KOPT-K1 (cell line): ENCODE results near the gene KLHDC8A.

Experiments used
- H3K27ac ChIP-seq: fragments of 200-600 bp; sonication (generic); 2 replicates; pipeline ENCODE4 v1.5.1; 2016; ENCODE audit warnings: antibody characterized with exemption, mild to moderate bottlenecking, low read depth, low read length; ENCODE audit not compliant: poor library complexity, severe bottlenecking
- H3K36me3 ChIP-seq: fragments of 200-600 bp; sonication (generic); 2 replicates; pipeline ENCODE4 v1.5.1; 2017; ENCODE audit warnings: antibody characterized with exemption, mild to moderate bottlenecking, low read length, moderate library complexity; ENCODE audit not compliant: insufficient read depth
- H3K9me3 ChIP-seq: fragments of 200-600 bp; sonication (generic); 2 replicates; pipeline ENCODE4 v1.5.1; 2017; ENCODE audit warnings: antibody characterized with exemption, low read length, mild to moderate bottlenecking; ENCODE audit not compliant: insufficient read depth, poor library complexity, severe bottlenecking

Gene KLHDC8A

DNA sequence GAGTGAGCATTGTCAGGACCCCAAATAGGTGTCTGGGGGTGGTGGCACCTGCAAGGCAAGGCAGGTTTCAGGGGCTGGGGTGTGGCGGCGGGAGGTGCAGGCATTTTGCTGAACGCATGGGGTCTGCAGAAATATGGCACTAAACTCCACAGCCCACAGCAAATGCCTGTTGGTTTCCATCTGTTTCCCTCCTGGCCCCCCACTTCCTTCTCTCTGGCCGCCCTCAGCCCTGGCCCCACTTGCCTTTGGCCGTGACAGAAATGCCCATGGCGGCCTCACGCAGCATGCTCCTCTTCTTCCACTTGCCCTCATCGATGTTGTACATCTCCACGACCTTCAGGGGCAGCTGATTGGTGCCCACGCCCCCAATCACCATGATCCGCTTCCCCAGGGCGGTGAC is 13.7 kb downstream of the KLHDC8A start:
- no peak overlapping the region for H3K27ac ChIP-seq
- H3K9me3 ChIP-seq: no peaks in the 10 kb centered on the region
- no peaks in the 10 kb centered on the region for H3K36me3 ChIP-seq

DNA sequence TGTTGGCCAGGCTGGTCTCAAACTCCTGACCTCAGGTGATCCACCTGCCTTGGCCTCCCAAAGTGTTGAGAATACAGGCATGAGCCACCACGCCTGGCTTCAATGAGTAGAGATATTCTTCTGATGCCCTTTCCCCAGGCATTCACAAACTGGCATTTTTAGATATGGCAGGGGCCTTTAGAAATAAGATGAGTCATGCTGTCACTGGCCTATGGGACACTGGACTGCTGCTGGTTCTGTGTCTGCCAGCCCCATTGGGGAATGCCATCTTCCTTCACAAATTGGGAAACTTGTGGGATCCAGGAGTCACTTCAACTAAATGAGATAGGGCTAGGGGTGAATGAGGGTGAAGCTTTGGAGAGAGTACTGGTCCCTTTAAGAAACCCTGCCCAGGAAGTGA is 16.0 kb downstream of the KLHDC8A start:
- H3K36me3 ChIP-seq: no peaks in the 10 kb centered on the region
- H3K27ac ChIP-seq: no peak overlapping the region
- no peaks in the 10 kb centered on the region for H3K9me3 ChIP-seq

DNA sequence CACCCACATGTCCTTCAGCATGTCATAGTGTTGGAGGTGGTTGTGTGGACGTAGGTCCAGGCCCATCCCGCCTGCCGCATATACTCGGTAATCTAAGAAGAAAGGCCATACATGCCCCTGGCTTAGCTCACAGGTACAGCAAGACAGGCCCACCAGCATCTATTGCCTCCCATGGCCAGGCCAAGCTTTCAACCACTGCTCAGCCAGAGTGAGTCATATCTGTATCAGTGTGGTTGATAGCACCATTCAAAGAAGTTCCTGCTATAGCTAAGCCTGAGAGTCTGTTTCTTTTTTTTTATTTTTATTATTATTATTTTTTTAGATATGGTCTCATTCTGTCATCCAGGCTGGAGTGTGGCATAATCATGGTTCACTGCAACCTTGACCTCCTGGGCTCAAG is 17.0 kb downstream of the KLHDC8A start:
- Histone ChIP-seq H3K9me3 (no peaks in the 10 kb centered on the region), H3K27ac (no peak overlapping the region), H3K36me3 (no peaks in the 10 kb centered on the region)

DNA sequence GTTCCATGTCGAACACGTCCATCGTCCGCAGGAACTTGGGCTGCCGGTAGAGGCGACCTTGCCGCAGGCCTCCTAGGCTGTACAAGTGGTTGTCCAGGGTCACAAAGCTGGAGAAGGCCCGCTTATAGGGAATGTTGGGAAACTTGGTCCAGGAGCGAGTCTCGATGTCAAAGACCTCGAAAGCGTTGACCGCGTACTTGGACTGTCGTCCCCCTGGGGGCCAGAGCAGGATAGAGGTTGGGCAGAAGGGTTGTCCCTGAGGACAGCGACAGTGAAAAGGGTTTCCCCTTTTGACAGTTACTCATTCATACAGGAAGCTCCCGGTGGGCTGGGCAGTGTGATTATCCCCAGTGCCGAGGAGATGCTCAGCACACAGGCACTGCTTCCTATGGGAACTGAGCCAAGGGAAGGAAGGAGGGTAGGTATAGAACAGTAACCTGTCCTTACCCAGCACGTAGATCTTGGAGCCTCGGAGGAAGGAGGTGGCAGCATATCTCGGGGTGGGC is 17.5 kb downstream of the KLHDC8A start:
- Histone ChIP-seq H3K27ac (no peak overlapping the region), H3K9me3 (no peaks in the 10 kb centered on the region), H3K36me3 (no peaks in the 10 kb centered on the region)

DNA sequence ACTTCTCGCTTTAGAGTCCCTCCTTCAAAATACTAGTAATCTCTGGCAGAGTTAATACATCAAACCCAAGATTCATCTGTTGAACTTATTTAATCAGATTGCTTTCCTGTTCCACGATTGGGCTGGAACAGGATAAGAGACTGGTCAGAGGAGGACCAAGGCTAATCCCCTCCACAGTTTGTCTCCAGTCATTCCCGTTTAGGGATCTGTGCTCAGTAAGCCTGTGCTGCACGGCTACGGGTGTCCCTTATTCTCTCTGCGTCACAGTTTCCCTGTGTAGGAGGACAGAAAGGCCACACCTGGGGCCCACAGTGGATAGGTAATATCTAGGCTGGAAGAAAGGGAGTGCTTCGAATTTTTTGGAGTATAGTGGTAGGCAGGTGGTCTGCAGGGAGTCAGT is 18.7 kb downstream of the KLHDC8A start:
- Histone ChIP-seq H3K27ac (no peak overlapping the region), H3K36me3 (no peaks in the 10 kb centered on the region), H3K9me3 (no peaks in the 10 kb centered on the region)

DNA sequence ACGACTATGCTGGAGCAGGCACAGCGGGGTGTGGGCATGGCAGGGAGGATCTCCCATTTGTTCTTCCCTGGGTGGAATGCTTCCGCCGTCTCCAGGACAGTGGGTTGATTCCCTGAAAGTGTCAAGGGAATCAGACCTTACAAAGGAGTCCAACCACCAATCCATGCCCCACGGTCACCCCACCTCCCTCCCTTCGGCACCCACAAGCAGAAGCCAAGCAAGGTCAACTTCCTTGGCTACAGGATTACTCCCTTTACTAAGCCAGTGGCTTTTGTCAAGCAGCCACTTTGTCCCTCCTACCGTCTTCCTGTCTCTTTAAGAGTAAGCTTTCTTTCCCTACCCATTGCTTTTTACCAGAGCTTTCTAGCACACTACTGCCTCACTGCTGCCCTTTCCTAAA is 19.2 kb downstream of the KLHDC8A start:
- no peaks in the 10 kb centered on the region for H3K9me3 ChIP-seq
- H3K36me3 ChIP-seq: no peaks in the 10 kb centered on the region
- H3K27ac ChIP-seq: no peak overlapping the region

DNA sequence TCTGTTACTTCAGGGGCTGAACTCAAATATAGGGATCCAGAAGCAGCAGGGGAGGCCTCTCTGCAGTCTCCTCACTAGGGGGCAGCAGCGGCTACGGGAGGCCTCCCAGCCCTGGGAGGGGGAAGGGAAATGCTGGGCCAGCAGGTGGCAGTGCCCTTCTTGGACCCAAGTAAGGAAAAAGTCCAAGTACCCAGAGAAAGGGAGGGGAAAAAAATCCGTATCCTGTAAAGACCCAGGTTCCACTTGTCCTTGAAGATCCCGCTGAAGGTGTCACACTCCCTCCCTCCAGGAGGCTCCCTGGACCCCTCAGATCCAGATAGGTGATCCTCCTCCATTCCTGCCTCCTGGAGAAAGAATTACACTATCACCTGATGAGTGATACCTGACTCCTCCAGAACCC is 21.0 kb downstream of the KLHDC8A start:
- H3K27ac ChIP-seq: no peak overlapping the region
- H3K36me3 ChIP-seq: no peaks in the 10 kb centered on the region
- no peaks in the 10 kb centered on the region for H3K9me3 ChIP-seq

DNA sequence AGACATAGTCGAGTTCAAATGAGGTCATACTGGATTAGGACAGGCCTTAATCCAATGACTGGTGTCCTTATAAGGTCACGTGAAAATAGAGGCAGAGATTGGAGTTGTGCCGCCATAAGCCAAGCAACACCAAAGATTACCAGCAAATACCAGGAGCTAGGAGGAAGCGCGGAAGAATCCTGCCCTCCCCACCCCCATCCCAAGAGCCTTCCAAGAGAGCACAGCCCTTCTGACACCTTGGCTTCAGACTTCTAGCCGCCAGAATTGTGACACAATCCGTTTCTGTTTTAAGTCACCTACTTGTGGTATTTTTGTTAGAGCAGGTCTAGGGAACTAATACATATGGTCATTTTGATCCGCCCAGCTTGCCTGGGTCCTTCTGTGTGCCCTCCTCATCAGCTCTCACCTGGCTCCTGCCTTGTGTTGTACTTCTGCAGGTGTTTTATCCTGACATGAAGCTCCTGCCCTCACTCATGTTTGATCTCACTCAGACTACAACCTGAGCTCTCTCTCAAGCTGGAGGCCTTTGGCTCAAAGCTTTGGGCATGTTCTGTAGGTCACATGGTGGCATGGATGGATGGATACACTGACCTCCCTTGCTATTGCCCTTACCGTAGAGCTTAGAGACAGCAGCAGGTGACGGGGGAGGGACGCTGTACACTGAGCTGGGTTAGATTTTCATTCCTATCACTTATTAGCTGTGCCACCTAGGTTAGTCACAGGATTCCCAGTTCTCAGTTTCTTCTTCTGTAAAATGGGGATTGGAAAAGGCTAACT is 24.5 kb downstream of the KLHDC8A start:
- Histone ChIP-seq H3K9me3 (no peaks in the 10 kb centered on the region), H3K36me3 (no peaks in the 10 kb centered on the region), H3K27ac (no peak overlapping the region)

DNA sequence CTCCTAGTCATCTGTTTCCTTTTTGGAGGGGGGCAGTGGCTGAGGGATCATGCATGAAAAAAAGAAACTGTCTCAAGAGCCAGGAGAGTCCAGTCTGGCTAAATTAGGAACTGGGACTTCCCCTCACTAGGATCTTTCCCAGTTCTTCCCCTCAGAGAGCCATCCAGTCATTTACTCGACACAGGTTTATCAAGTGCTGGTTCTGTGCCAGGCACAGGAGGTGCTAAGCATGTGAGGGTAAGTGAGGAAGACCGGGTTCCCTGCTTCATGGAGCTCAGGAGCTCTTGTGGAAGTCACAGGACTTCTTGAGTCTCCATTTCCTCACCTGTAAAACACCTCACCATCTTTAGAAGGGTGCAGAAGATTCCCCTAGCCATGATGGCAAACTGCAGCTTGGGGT is 26.6 kb downstream of the KLHDC8A start:
- H3K9me3 ChIP-seq: no peaks in the 10 kb centered on the region
- no peak overlapping the region for H3K27ac ChIP-seq
- no peaks in the 10 kb centered on the region for H3K36me3 ChIP-seq

DNA sequence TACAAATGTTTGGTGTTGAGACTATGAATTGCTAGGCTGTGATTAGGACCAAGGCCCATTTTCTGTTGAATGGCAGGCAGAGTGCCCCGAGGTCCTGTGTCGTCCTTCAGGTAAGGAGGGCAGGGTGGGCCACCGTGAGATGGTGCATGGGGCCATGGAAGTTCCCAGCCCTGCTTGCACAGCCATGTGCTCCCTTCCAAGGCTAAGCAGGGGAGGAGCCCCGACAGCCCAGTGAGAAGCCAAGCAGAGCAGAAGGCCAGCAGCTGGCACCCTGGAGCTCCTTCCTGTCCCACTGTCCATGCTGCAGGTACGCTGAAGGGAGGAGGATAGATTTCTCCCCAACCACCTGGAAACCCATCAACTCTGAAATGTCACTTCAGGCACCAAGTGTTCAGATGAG is 27.0 kb downstream of the KLHDC8A start:
- no peaks in the 10 kb centered on the region for H3K36me3 ChIP-seq
- H3K27ac ChIP-seq: no peak overlapping the region
- H3K9me3 ChIP-seq: no peaks in the 10 kb centered on the region

DNA sequence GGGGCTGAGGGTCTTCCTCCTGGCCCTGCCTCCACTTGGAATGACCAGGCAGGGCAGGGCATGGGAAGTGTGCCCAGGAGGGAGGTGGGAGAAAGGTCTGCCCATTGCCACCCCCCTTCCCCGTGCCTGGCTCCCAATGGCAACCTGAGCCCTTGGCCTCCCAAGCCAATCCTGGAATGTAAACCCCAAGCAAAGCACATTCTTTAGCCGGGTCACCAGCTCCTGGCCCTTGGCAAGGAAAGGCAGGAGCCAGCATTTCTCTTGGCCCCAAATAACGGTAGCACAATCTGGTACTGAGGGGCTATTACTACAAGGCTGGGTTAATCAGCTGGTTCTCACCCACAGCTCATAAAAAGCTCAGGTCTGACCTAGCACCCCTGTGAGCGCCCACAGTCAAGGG is 28.2 kb downstream of the KLHDC8A start:
- Histone ChIP-seq H3K9me3 (no peaks in the 10 kb centered on the region), H3K36me3 (no peaks in the 10 kb centered on the region), H3K27ac (no peak overlapping the region)

DNA sequence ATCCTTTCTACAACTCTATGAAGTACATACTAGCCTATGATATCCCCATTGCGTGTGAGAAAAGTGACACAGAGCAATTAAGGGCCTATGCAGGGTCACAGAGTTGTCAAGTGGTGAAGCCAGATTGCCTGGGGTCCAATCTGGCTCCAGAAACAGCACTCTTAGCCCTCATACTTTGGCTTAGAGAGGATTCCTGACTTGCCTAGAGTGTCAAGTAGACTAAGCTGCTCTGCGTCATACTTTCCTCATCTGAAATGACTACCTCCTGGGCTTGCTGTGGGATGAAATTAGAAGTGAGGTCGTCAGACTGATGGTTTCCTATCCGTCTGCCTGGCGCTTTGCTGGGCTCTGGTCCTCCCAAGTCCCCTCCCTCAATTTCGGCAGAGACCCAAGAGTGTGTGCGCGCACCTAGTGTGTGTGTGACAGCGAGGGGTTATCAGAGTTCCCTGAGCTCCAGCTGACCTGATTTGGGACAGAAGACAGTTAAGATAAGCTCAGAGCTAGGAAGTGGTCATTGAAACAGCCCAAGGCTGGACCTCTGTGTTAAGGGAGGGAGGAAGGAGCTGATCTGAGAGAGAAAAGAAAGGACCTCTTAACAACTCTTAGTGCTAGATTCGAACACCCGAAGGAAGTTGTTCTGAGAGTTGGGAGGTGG is 29.8 kb downstream of the KLHDC8A start:
- H3K9me3 ChIP-seq: no peaks in the 10 kb centered on the region
- no peak overlapping the region for H3K27ac ChIP-seq
- H3K36me3 ChIP-seq: no peaks in the 10 kb centered on the region

DNA sequence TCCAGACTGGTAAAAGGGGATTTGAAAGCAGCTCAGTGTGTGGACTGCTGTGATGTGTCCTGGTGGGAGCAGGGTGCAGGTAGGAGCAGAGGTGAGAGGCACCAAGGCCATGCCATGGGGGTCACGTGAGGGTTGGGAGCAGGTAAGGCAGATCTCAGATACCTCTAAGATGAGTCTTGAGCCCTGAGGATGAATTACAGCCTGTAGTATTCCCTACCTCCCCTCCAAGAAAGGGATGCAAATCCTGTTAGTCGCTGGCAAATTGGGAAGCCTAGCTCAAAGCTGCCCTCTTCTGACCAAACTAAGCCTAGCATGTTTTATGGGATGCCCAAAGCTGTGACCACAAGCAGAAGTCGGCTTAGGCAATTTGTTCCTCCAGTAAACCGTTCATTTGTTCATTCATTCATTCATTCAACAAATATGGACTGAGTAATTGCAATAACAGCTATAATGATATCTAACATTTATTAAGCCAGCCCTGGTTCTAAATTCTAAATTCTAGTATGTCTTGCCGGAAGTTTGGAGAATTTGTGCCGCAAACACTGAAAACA is 31.3 kb downstream of the KLHDC8A start:
- H3K27ac ChIP-seq: no peak overlapping the region
- no peaks in the 10 kb centered on the region for H3K36me3 ChIP-seq
- H3K9me3 ChIP-seq: no peaks in the 10 kb centered on the region

DNA sequence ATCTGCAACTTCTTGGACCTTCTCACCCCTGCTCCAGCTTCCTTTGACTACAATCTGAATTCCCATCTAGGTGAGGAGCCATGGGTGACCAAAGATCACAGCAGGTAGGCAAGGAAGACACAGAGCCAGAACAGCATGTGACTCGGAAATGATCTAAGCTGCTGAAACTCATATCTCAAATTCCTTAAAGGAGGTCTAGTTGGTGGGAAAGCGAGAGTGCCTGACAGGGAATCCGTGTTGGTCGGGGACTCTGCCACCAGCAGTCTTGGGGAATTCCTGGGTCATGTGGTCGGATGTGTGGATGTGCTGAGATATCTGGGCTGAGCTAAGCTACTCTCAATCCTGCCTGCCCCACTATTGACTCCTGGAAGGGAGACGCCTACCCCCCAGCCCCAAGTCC is 31.9 kb downstream of the KLHDC8A start:
- no peak overlapping the region for H3K27ac ChIP-seq
- no peaks in the 10 kb centered on the region for H3K9me3 ChIP-seq
- H3K36me3 ChIP-seq: no peaks in the 10 kb centered on the region

DNA sequence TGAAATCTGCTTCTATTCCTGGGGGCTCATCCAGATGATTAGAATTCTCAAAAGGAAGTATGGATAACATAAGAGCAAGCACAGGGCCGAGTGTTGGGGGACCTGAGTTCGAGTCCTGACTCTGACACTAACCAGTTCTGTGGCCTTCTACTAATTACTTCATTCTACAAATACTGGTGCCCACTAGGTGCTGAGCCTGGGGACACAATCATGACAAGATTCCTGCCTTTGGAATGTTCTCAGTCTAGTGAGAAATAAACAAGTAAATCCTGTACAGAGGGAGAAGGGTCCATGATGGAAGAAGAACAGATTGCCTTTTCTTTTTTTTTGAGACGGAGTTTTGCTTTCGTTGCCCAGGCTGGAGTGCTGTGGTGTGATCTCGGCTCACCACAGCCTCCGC is 32.9 kb downstream of the KLHDC8A start:
- Histone ChIP-seq H3K9me3 (no peaks in the 10 kb centered on the region), H3K27ac (no peak overlapping the region), H3K36me3 (no peaks in the 10 kb centered on the region)

DNA sequence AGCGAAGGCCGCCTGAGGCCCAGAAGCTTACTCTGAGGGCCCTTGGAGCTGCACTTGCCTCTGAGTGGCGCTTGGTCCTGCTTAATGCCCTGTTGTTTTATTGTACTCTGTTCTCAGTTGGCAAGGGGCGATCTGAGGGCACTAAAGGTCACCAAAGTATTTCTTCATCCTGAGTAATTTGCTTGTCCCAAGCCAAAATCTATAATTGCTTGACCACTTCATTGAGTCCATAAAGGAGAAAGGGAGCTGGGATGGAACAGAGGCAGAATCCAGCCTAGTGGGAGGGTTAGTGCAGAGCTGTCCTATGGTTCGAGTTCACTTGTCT is 34.8 kb downstream of the KLHDC8A start:
- Histone ChIP-seq H3K27ac (no peak overlapping the region), H3K9me3 (no peaks in the 10 kb centered on the region), H3K36me3 (no peaks in the 10 kb centered on the region)
